ENCODE results near the gene RALGPS2.

- TF ChIP-seq, protein P1, sequence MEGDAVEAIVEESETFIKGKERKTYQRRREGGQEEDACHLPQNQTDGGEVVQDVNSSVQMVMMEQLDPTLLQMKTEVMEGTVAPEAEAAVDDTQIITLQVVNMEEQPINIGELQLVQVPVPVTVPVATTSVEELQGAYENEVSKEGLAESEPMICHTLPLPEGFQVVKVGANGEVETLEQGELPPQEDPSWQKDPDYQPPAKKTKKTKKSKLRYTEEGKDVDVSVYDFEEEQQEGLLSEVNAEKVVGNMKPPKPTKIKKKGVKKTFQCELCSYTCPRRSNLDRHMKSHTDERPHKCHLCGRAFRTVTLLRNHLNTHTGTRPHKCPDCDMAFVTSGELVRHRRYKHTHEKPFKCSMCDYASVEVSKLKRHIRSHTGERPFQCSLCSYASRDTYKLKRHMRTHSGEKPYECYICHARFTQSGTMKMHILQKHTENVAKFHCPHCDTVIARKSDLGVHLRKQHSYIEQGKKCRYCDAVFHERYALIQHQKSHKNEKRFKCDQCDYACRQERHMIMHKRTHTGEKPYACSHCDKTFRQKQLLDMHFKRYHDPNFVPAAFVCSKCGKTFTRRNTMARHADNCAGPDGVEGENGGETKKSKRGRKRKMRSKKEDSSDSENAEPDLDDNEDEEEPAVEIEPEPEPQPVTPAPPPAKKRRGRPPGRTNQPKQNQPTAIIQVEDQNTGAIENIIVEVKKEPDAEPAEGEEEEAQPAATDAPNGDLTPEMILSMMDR (IDR thresholded peaks at IDR 0.05), result no peak
- TF ChIP-seq EP300 (IDR thresholded peaks at IDR 0.05), result no peak
These were observed 34.5 kb upstream of the RALGPS2 start for GRCh38 chr1:178690496-178690895.

Measured in tibial nerve (tissue), 4 donors.